NCI-H2196 treated with DMSO at 0.1 percent for 48 hours (cell line): Measurements from ENCODE around the gene GPT2.
"Not testable (repeated sequence)": the region's sequence is repeated elsewhere in the genome, so short reads cannot be mapped to it uniquely, and the experiment has no call there.

ENCODE experiments used
- DNase-seq: peaks from one replicate; lab custom pipeline; 2025; ENCODE audit not compliant: unreplicated experiment; lab: John Stamatoyannopoulos, UW

GPT2 gene

DNA sequence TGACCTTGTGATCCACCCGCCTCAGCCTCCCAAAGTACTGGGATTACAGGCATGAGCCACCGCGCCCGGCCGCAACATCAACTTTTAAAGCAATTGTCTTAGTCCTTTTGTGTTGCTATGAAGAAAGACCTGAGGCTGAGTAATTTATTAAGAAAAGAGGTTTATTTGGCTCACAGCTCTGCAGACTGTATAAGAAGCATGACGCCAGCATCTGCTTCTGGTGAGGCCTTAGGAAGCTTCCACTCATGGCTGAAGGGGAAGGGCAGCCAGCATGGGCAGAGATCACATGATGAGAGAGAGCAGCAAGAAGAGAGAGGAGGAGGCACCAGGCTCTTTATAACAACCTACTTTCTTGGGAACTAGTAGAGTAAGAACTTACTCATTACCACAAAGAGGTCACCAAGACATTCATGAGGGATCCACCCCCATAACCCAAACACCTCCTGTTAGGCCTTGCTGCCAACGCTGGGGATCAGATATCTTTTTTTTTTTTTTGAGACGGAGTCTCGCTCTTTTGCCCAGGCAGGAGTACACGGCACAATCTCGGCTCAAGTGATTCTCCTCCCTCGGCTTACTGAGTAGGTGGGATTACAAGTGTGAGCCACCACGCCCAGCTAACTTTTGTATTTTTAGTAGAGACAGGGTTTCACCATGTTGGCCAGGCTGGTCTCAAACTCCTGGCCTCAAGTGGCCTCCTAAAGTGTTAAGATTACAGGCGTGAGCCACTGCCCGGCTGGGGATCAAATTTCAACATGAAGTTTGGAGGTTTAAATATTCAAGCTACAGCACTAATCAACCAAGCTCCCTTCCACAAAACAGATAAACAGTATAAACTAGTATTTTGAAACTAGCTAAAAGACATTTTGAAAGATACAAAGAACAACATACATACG is 21.4 kb upstream of the GPT2 start:
- no peak for DNase-seq

DNA sequence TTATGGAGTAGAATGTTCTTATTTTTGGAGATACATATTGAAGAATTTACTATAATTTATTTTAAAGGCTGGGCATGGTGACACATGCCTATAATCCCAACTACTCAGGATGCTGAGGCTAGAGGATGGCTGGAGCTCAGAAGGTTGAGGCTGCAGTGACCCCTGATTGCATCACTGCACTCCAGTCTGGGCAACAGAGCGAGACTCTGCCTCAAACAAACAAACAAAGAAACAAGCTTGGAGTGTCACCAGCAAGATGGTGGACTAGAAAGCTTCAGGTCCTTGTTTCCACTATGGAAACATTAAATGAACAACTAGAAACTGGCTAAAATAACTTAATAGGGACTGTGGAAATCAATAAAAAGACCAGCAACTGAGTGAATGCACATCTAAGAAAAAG is 17.9 kb upstream of the GPT2 start:
- no peak for DNase-seq

DNA sequence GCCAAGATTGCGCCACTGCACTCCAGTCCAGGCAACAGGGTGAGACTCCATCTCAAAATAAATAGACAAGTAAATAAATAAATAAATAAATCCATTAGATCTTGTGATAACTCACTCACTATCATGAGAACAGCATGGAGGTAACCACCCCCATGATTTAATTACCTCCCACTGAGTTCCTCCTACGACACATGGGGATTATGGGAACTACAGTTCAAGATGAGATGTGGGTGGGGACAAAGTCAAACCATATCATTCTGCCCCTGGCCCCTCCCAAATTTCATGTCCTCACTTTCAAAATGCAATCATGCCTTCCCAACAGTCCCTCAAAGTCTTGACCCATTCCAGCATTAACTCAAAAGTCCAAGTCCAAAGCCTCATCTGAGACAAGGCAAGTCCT is 16.7 kb upstream of the GPT2 start:
- not testable (repeated sequence) for DNase-seq

DNA sequence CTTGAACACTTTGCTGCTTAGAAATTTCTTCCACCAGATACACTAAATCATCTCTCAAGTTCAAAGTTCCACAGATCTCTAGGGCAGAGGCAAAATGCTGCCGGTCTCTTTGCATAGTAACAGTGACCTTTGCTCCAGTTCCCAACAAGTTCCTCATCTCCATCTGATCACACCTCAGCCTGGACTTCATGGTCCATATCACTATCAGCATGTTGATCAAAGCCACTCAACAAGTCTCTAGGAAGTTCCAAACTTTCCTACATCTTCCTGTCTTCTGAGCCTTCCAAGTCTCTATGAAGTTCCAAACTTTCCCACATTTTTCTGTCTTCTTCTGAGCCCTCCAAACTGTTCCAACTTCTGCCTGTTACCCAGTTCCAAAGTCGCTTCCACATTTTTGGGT is 15.3 kb upstream of the GPT2 start:
- DNase-seq, result not testable (repeated sequence)

DNA sequence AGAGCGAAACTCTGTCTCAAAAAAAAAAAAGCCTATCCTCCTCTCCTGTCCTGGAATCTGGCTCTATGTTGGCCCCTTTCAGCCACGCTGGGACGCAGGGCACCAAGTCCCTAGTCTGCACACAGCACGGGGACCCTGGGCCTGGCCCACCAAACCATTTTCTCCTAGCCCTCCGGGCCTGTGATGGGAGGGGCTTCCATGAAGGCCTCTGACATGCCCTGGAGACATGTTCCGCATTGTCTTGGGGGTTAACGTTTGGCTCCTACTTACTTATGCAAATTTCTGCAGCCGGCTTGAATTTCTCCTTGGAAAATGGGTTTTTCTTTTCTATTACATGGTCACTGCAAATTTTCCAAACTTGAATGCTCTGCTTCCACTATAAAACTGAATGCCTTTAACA is 12.6 kb upstream of the GPT2 start:
- no peak for DNase-seq

DNA sequence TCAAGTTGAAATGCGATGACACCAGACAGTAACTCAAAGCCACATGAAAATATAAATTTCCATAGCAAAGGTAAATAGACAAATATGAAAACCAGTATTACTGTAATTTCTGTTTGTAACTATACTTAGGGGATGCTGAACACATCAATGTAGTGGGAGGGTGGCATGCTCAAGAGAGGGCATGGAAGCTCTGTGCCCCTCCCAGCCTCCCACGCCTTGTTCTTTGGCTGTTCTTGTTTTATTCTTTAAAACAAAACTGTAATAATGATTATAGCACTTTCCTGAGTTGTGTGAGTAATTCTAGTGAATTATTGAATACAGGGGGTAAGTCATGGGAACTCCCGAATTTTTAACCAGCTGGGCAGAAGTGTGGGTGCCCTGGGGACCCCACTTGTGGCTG is 11.0 kb upstream of the GPT2 start:
- no peak for DNase-seq

DNA sequence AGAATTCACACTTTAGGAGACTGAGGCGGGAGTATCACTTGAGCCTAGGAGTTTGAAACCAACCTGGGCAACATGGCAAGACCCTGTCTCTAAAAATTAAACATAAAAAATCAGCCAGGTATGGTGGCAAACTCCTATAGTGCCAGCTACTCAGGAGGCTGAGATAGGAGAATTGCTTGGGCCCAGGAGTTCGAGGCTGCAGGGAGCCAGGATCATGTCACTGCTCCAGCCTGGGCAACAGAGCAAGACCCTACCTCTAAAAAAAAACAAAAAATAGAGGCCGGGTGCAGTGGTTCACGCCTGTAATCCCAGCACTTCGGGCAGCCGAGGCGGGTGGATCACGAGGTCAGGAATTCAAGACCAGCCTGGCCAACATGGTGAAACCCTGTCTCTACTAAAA is 8.9 kb upstream of the GPT2 start:
- DNase-seq, result no peak

DNA sequence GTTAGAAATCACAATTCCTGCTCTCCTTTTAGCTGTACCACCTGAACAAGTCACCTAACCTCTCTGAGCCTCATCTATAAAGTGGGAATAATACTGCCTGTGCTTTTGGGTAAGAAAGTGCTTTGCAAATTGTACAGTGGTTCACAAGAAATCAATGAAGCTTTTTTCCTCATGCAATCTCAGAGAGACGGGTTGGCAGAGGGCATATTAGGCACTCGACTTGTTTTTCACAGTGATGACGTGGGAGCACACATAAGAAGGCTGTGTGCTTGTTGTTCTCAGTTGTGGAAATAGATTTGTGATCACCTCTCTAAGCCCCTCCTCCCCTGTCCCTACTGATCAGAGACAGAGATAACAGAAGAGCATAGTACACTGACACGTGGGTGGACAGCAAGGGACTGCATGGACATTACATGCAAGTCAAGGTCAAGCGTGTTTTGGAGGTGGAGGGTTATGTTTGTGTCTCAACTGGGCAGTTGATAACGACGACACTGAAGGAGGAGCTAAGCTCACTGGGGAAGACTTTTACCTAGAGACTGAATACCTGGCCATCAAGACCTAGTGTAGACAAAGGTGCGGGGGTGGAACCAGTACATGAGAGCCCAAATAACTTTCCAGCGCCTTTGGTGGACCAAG is 1.7 kb upstream of the GPT2 start:
- DNase-seq, result no peak

DNA sequence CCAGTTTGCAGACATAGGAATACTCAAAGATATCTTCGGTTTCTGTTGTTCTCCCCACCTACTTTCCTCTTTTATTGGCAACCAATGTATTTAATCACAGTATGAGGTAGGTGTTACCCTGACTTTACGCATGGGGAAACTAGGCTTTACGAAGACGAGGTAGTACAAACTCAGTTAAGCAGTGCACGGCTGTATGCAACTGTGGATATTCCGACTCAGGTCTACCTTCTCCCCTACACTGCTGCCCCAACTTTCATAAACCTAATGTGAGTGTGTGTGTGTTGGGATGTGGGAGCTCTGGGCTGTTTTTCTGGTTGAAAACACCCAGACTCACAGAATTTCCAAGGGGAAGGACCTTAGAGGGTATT is 1.2 kb upstream of the GPT2 start:
- DNase-seq, result no peak

DNA sequence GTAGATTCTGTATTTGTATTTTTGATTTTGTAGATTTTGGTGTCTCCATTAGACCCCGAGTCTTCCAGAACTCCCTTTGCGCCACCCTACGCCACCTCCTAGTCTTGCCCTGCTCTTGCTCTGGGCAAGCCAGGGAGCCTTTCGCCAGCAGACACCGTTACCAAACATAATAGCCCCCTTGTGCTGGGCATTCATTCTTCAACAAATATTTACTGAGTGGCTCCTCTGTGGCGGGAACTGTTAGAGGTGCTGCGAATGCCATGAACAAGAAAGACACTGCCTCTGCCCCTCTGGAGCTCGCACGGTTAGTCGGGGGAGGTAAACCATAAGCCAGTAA is 841 bp upstream of the GPT2 start:
- DNase-seq, result no peak

DNA sequence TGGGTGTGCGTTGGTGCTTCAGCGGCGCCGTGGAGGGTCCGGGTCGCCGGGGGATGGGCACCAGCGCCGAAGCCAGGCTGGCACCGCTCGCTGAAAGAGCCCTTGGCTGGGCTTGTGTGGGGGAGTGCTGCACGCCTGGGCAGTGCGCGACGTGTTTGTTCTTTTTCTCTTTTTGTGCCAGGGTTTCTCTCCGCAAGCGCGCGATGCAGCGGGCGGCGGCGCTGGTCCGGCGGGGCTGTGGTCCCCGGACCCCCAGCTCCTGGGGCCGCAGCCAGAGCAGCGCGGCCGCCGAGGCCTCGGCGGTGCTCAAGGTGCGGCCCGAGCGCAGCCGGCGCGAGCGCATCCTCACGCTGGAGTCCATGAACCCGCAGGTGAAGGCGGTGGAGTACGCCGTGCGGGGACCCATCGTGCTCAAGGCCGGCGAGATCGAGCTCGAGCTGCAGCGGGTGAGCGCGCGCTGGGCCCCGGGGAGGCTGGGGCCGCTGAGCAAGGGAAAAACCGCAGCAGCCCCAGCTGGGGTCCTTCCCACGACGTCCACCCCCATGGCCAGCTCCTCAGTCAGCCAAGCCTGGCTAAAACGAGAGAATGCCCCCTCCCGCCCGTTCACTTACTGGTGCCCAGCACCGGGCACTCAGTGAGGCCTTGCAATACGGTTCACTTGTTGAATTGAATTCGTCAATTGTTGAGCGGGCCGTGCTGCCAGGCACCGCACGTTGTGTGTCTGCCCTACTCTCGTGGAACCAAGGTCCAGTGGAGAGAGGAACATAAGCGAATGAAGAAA is 541 bp downstream of the GPT2 start:
- no peak for DNase-seq

DNA sequence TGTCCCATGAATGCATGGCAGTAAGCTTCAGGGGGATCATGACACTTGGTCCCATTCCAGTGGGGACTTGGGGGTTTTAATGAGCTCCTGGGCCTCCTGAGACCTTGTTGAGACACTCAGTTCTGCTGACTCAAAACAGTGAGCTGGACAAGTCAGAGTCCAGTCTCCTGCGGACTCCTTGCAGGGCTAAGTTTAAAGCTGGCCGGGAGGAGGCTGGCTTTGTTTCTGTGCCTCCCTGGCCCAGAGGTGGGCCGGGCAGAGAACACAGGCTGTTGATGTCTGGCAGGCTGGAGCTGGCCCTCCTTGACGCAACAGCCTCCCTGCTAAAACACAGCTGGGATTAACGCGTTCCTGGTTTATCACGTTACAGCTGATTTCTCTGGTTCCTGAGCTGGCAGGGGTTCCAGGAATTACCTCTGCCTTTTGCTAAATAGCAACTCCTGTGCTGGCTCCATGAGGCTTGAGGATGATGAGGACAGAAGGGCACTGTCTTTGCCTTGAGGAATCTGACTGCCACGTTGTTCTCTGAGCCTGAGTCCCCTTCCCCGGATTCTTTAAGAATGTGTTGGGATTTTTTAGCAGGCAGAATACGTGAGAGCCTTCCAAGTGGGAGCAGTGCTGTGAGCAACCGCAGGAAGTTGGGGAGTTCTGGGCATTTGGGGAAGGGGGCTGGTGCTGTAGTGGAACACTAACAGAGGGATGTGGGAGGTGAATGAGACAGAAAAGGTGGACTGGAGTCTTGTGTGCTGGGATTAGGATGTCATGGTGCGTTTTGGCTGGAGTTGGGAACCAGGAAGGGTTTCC is 2.0 kb downstream of the GPT2 start:
- DNase-seq, result no peak

DNA sequence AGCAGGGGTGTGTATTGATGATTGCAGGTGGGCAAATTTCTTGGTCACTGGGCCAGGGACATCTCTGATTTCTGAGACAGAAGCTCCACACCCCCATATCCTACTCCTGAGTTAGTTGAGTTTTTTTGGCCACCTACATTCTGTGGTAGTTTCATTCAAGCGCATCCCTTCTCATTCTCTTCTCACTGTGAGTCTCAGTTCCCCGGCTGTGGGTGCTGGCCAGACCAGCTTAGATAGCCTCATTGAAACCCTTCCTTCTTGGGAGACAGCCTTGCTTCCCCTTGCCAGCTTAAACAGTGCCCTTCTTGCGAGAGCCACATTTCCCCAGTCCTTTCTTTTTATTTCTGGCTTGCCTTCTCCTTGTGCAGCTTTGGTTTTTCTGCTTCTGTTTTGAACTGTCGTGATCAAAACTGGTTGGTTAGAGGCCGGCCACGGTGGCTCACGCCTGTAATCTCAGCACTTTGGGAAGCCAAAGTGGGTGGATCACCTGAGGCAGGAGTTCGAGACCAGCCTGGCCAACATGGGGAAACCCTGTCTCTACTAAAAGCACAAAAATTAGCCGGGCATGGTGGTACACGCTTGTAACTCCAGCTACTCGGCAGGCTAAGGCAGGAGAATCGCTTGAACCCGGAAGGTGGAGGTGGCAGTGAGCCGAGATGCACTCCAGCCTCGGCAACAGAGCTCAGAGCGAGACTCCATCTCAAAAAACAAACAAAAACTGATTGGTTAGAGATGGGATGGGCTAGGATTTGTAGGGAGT is 2.8 kb downstream of the GPT2 start:
- no peak for DNase-seq

DNA sequence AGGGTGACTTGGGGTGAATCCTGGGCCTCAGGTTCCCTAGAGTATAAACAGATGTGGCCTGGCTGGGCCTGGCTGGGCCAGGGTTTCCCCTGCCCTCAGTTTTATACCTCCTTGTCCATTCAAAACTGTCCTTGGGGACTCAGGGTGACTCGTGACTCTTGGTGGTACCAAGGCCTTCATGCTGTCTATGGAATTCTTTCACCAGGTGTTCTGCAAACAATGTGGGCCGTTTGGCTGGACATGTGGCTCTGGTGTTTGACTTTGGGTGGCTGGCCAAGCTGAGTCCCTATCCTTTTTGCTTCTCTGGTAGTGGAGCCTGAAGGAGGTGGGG is 3.3 kb downstream of the GPT2 start:
- no peak for DNase-seq

DNA sequence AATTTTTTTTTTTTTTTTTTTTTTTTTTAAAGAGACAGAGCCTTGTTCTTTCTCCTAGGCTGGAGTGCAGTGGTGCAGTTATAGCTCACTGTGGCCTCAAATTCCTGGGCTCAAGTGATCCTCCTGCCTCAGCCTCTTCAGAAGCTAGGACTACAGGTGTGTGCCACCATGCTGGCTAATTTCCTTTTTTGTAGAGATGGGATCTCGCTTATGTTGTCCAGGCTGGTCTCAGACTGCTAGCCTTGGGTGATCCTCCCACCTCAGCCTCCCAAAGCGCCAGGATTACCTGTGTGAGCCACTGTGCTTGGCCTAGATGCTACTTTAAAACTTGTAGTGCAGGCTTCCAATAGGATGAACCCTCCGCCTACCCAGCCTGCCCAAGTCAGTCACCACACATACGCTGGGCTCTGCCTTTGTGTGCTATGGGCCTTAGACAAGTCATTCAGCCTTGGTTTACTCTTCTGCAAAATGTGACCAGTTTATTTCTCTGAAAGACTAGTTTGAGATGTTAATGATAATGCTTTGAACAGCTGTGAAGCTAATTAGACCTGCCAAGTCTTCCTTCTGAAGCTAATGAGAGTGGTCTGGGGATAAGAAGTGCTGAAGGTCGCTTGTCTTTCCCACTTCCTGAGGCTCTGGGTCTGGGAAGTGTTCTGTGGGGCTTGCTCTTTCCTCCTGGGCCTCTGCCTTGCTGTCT is 5.2 kb downstream of the GPT2 start:
- no peak for DNase-seq

DNA sequence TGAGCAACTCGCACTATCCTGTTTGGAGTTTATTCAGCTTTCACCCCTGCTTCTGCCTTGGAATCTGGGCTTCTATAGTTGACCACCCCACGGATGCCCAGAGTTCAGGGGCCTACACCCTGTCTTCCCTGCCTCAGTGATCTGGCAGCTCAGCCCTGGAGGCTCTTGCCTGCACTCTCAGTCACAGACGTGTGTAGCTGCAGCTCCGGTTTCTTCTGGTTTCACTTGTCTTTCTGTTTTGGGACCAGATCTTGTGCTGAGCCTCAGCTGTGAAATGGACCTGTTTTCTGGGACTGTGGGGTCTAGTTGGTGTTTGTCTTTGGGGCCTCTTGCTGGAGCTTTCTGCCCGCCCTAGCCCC is 5.8 kb downstream of the GPT2 start:
- DNase-seq, result no peak

DNA sequence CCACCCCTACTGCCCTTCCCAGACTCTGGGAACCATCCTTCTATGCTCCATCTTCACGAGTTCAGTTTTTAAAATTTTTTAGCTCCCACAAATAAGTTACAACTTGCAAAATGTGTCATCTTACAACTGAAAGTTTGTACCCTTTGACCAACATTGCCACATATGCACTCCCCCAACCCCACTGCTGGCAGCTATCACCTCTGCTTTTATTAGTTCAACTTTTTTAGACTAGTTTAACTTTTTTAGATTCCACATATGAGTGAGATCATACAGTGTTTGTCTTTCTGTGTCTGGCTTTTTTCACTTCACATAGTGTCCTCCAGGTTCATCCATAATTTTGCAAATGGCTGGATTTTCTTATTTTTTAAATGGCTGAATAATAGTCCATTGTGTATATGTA is 7.7 kb downstream of the GPT2 start:
- DNase-seq, result no peak

DNA sequence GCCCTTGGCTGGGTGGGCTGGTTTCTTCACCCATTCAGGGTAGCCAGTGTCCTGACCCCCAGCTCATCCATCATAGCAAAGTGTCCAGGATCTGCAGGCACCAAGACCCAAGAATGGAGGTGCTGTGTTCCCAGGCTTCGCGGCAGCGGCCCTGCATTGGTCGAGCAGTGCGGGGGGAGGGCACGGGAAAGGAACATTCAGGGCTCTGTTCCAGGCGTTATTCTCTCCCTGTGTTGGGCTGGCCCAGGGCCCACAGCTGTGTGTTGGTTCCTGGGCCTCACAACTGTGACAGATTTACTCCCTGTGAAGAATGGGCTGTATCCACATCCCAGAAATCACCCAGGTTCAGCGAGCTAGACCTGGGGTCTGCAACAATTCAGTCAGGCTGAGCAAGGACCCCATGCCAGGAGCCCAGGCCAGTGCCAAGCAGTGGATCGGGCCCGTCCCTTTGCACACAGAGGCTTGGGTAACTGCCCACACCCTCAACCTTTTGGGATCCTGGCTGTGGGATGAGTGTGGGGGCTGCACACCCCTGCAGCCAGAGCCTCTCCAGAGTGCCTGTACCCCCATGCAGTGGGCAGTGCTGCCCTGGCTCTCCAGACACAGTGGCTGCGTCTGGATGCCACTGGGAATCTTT is 10.0 kb downstream of the GPT2 start:
- DNase-seq, result no peak

DNA sequence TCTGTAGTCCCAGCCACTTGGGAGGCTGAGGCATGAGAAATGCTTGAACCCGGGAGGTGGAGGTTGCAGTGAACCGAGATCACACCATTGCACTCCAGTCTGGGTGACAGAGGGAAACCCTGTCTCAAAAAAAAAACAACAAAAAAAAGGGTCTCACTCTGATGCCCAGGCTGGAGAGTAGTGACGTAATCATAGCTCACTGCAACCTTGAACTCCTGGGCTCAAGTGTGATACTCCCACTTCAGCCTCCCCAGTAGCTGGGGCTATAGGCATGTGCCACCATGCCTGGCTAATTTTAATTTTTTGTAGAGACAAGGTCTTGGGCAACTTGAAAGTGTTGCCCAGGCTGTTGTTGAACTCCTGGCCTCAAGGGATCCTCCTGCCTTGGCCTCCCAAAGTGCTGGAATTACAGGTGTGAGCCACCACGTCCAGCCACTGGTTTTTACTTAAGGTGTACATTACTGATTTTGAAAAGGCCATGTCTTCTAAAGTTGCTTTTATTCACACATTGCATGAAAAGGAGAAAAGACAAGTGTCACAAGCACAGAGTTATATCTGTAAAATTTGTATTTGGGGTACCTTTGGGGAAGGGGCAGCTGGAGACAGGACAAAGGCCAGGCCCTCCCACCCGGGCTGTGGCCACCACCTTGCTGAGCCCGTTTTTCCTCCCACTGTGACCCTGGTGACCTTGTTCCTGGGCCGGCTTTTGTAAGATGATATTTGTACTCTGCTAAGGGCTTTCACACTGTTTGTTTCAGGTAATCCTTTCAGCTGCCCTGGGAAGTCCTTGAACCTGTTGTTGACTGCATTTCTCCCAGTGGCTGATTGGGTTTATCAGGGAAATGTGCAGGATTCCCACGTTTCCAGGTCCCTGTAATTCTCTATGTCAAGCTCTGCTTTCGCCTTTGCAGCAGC is 11.5 kb downstream of the GPT2 start:
- peak; percentile 26 for DNase-seq
